ENCODE measurements around the gene MTCP1.

MTCP1 gene

DNA sequence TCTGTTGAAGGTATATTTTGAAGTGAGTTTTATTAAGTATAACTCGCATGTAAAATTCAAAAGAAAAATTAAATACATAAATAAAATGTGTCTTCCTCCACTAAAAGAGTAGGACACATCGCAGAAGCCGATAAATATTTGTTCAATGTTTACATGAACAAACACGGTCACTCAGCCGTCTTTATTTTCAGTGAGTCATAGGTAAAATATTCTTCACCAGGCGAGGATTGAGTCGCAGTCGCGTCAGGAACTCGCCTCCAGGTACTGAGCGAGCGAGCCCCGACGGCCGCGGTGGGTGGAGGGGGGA, 44.6 kb downstream of the MTCP1 start:
- Histone ChIP-seq H3K4me1 (ENCODE audit: control insufficient read depth in 1 of 2, insufficient read depth in 2 of 2, low read length in 2 of 2) (no peaks in the 10 kb centered on the region), H3K36me3 (ENCODE audit: control insufficient read depth in 1 of 2, insufficient read depth in 2 of 2, low read length in 2 of 2) (peaks cover 0 to 5% of the 10 kb centered on the region in 2 donors), H3K27me3 (ENCODE audit: low read depth, low read length) (no peaks in the 10 kb centered on the region), H3K27ac (ENCODE audit: low read length) (peak overlapping the region; percentile 84), H3K4me3 (ENCODE audit: low read depth in 1 of 2, low read length in 2 of 2) (peak overlapping the region; percentile 48 to 69), H3K9me3 (ENCODE audit: control insufficient read depth in 1 of 2, low read length in 2 of 2) (no peaks in the 10 kb centered on the region)

DNA sequence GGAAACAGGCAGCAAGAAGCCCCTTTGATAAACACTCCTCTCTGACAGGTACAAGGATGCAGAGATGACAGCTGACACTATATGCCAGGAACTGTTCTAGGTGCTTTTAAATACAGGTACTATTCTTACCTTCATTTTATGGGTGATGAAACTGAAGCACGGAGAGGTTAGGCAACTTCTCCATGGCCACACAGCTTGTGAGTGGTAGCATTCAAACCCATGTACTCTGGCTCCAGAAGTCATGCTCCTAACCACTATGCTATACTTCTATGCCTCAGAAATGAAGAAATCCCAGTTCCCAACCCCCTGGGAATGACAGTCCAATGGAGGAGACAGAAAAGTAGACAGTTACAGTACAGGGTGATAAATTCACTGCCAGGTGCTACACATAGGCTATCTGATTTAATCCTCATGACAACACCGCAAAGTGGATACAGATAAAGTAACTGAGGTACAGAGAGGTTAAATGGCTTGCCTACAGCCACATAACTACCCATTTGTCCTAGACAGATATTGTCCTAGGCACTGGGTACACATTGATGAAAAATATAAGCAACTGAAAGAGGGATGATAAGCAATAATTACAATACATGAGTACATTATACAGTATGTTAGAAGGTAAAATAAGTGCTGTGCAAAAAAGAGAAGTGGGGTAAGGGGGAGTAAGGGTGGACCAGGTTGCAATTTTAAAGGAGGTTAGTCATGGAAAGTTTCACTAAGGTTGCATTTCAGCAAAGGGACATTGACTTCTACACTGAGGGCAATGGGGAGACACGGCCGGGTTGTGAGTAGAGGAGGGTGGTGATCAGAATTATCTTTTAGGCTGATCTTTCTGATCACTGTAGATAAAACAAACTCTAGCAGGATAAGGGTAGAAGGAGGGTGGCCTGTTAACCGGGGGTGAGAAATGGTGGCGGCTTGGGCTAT, 46.8 kb downstream of the MTCP1 start:
- no peaks in the 10 kb centered on the region for H3K4me1 ChIP-seq (ENCODE audit: control insufficient read depth in 1 of 2, insufficient read depth in 2 of 2, low read length in 2 of 2)
- H3K27me3 ChIP-seq (ENCODE audit: low read depth, low read length), result no peaks in the 10 kb centered on the region
- no peak overlapping the region for H3K27ac ChIP-seq (ENCODE audit: low read length)
- peaks cover 0 to 5% of the 10 kb centered on the region in 2 donors for H3K36me3 ChIP-seq (ENCODE audit: control insufficient read depth in 1 of 2, insufficient read depth in 2 of 2, low read length in 2 of 2)
- no peaks in the 10 kb centered on the region for H3K9me3 ChIP-seq (ENCODE audit: control insufficient read depth in 1 of 2, low read length in 2 of 2)
- H3K4me3 ChIP-seq (ENCODE audit: low read depth in 1 of 2, low read length in 2 of 2), result no peak overlapping the region

DNA sequence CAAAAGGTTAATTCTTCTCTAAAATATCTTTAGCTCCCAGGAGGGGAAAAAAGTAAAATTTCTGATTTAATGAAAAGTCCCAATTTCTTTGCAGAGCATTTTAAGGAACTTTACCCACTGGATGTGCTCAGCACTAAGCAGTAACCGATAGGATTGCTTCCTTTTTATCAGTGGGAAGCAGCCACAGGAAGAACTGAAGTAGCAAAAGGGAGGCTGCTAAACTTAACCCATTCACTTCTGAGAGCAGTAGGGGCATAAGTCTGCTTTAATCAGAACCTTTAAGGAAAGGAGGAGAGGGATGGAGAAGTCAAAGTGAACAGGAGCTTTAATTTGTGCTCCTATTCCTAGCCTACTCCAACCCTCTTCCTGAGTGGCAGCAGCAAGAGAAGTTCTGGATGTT, 48.4 kb downstream of the MTCP1 start, which contains the start of gene F8:
Gene F8, minus strand, starts transcription at position 139 of the 400 bp plus-strand sequence. CDS start 171 bp downstream, outside the sequence.
- Histone ChIP-seq H3K36me3 (ENCODE audit: control insufficient read depth in 1 of 2, insufficient read depth in 2 of 2, low read length in 2 of 2) (peaks cover 0 to 5% of the 10 kb centered on the region in 2 donors), H3K9me3 (ENCODE audit: control insufficient read depth in 1 of 2, low read length in 2 of 2) (no peaks in the 10 kb centered on the region), H3K4me3 (ENCODE audit: low read depth in 1 of 2, low read length in 2 of 2) (no peak within 1 kb of the TSS), H3K27ac (ENCODE audit: low read length) (no peak within 1 kb of the TSS), H3K4me1 (ENCODE audit: control insufficient read depth in 1 of 2, insufficient read depth in 2 of 2, low read length in 2 of 2) (no peaks in the 10 kb centered on the region), H3K27me3 (ENCODE audit: low read depth, low read length) (no peaks in the 10 kb centered on the region)

DNA sequence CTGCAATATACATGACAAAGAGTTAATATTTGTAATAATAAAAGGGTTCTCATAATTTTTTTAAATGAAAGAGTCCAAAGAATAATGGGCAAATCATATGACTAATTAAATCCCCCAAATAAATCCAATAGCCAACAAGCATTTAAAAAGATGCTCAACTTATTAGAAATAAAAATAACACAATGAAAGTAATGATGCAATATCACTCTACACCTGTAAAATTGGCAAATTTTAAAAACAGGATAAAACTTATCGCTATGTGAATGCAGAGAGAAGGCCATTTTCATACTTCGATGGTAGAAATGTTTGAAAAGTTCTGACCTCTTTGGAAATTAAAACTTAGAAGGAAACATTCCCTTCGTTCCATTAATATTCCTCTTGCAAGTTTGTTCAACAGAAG, 50.3 kb downstream of the MTCP1 start:
- Histone ChIP-seq H3K27me3 (ENCODE audit: low read depth, low read length) (no peaks in the 10 kb centered on the region), H3K27ac (ENCODE audit: low read length) (no peak overlapping the region), H3K9me3 (ENCODE audit: control insufficient read depth in 1 of 2, low read length in 2 of 2) (no peaks in the 10 kb centered on the region), H3K4me1 (ENCODE audit: control insufficient read depth in 1 of 2, insufficient read depth in 2 of 2, low read length in 2 of 2) (no peaks in the 10 kb centered on the region), H3K4me3 (ENCODE audit: low read depth in 1 of 2, low read length in 2 of 2) (no peak overlapping the region), H3K36me3 (ENCODE audit: control insufficient read depth in 1 of 2, insufficient read depth in 2 of 2, low read length in 2 of 2) (no peaks in the 10 kb centered on the region)

Data from muscle layer of duodenum (tissue), 2 donors.